ENCODE data around the gene THSD4.

- TF ChIP-seq POLR2A (IDR thresholded peaks at IDR 0.05) = no peak
- TF ChIP-seq, protein P1, sequence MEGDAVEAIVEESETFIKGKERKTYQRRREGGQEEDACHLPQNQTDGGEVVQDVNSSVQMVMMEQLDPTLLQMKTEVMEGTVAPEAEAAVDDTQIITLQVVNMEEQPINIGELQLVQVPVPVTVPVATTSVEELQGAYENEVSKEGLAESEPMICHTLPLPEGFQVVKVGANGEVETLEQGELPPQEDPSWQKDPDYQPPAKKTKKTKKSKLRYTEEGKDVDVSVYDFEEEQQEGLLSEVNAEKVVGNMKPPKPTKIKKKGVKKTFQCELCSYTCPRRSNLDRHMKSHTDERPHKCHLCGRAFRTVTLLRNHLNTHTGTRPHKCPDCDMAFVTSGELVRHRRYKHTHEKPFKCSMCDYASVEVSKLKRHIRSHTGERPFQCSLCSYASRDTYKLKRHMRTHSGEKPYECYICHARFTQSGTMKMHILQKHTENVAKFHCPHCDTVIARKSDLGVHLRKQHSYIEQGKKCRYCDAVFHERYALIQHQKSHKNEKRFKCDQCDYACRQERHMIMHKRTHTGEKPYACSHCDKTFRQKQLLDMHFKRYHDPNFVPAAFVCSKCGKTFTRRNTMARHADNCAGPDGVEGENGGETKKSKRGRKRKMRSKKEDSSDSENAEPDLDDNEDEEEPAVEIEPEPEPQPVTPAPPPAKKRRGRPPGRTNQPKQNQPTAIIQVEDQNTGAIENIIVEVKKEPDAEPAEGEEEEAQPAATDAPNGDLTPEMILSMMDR (IDR thresholded peaks at IDR 0.05) = no peak
- TF ChIP-seq EP300 (IDR thresholded peaks at IDR 0.05) = no peak
Observed at GRCh38 chr15:71598741-71599140, 483.5 kb downstream of the THSD4 start.

All from suprapubic skin (tissue), 3 donors.